Neural crest cell (in vitro differentiated cells): ENCODE measurements around the gene CA10. TPM values are rescaled to one million over a fixed set of nuclear protein-coding genes. Genes with fewer than 3 reads are reported as not detected.

Source experiments
- DNase-seq: peaks from one replicate; pipeline ENCODE4 v3.0.0; 2021; ENCODE audit warnings: low read depth, mixed read lengths, low spot score
- H3K27ac Mint-ChIP-seq: one replicate; pipeline ENCODE4 v1.8.0; 2021; ENCODE audit warnings: mild to moderate bottlenecking, mixed read lengths; ENCODE audit not compliant: unreplicated experiment
- H3K27me3 Mint-ChIP-seq: 2 replicates; pipeline ENCODE4 v1.8.0; 2021; ENCODE audit warnings: low read depth, mild to moderate bottlenecking, mixed read lengths
- H3K36me3 Mint-ChIP-seq: 2 replicates; pipeline ENCODE4 v1.8.0; 2021; ENCODE audit warnings: low read depth, mild to moderate bottlenecking, mixed read lengths
- H3K4me1 Mint-ChIP-seq: 2 replicates; pipeline ENCODE4 v1.8.0; 2021; ENCODE audit warnings: mixed read lengths
- H3K4me3 Mint-ChIP-seq: one replicate; pipeline ENCODE4 v1.8.0; 2021; ENCODE audit warnings: mild to moderate bottlenecking, mixed read lengths
- H3K9me3 Mint-ChIP-seq: 2 replicates; pipeline ENCODE4 v1.8.0; 2021; ENCODE audit warnings: mixed read lengths
- CTCF ChIP-seq: fragments of 200-600 bp; sonication (generic); conservative IDR thresholded peaks from 2 replicates; pipeline ENCODE4 v1.5.0; 2021; ENCODE audit warnings: antibody characterized with exemption, mild to moderate bottlenecking
- total RNA-seq: library from RNA; stranded (reverse); gene quantifications from 2 replicates; pipeline ENCODE4 v1.2.1, GENCODE V29; 2021

The CA10 gene
- total RNA-seq, 1 donor from 2014 or later: not detected

GRCh38 chr17:52079496-52079895 lies 79.0 kb downstream of the CA10 start:
- Mint-ChIP-seq H3K4me1 (no peaks in the 10 kb centered on the region), H3K36me3 (no peaks in the 10 kb centered on the region), H3K4me3 (no peak overlapping the region), H3K9me3 (no peaks in the 10 kb centered on the region), H3K27ac (no peak overlapping the region), H3K27me3 (peaks cover 9% of the 10 kb centered on the region)
- no peak for TF ChIP-seq CTCF
- no peak for DNase-seq

- Mint-ChIP-seq H3K9me3 (peaks cover 3% of the 10 kb centered on the region), H3K27ac (no peak overlapping the region), H3K27me3 (peaks cover 23% of the 10 kb centered on the region), H3K4me1 (no peaks in the 10 kb centered on the region), H3K4me3 (no peak overlapping the region), H3K36me3 (no peaks in the 10 kb centered on the region)
- DNase-seq: no peak
- no peak for TF ChIP-seq CTCF
These were observed 86.8 kb downstream of the CA10 start for GRCh38 chr17:52071712-52072111.

- H3K4me3 Mint-ChIP-seq: no peak overlapping the region
- no peak overlapping the region for H3K27ac Mint-ChIP-seq
- H3K27me3 Mint-ChIP-seq: peaks cover 2% of the 10 kb centered on the region
- no peaks in the 10 kb centered on the region for H3K4me1 Mint-ChIP-seq
- no peak for TF ChIP-seq CTCF
- DNase-seq: no peak
- H3K9me3 Mint-ChIP-seq: peaks cover 12% of the 10 kb centered on the region
- no peaks in the 10 kb centered on the region for H3K36me3 Mint-ChIP-seq
These were observed 93.7 kb downstream of the CA10 start for GRCh38 chr17:52064791-52065211.

- H3K36me3 Mint-ChIP-seq: no peaks in the 10 kb centered on the region
- H3K27me3 Mint-ChIP-seq: peaks cover 11% of the 10 kb centered on the region
- H3K27ac Mint-ChIP-seq: no peak overlapping the region
- no peak overlapping the region for H3K4me3 Mint-ChIP-seq
- DNase-seq: no peak
- H3K9me3 Mint-ChIP-seq: peaks cover 10% of the 10 kb centered on the region
- H3K4me1 Mint-ChIP-seq: no peaks in the 10 kb centered on the region
- TF ChIP-seq CTCF: no peak
These were observed 109.0 kb downstream of the CA10 start for GRCh38 chr17:52049496-52049895.

GRCh38 chr17:52049051-52049450 lies 109.5 kb downstream of the CA10 start:
- DNase-seq: no peak
- Mint-ChIP-seq H3K27me3 (peaks cover 11% of the 10 kb centered on the region), H3K4me1 (no peaks in the 10 kb centered on the region), H3K36me3 (no peaks in the 10 kb centered on the region), H3K27ac (no peak overlapping the region), H3K4me3 (no peak overlapping the region), H3K9me3 (peaks cover 10% of the 10 kb centered on the region)
- no peak for TF ChIP-seq CTCF
